OCI-LY3 (cell line): ENCODE data around the gene MCUR1.

Experiments
- H2AFZ ChIP-seq: fragments of 200-600, 300-600 bp; shearing (Covaris generic); 2 replicates; pipeline ENCODE4 v1.6.0; 2014; ENCODE audit warnings: antibody characterized with exemption, low read depth, low read length
- H3K27ac ChIP-seq: fragments of 200-600, 300-600 bp; sonication (generic); 2 replicates; pipeline ENCODE4 v1.5.1; 2014; ENCODE audit warnings: mild to moderate bottlenecking, low read length, moderate library complexity, mixed read lengths
- H3K27me3 ChIP-seq: fragments of 200-600, 300-600 bp; sonication (generic); 2 replicates; pipeline ENCODE4 v1.6.1; 2014; ENCODE audit warnings: low read depth, low read length, mixed read lengths
- H3K36me3 ChIP-seq: fragments of 200-600, 300-600 bp; sonication (generic); replicated peaks from 2 replicates; pipeline ENCODE3; 2014; ENCODE audit warnings: low read depth, low read length, mixed read lengths
- H3K4me1 ChIP-seq: fragments of 300-600, 200-600 bp; sonication (generic); 2 replicates; pipeline ENCODE4 v1.6.1; 2014; ENCODE audit warnings: low read length, mixed read lengths
- H3K4me2 ChIP-seq: fragments of 200-600, 300-600 bp; sonication (generic); 2 replicates; pipeline ENCODE4 v1.6.1; 2014; ENCODE audit warnings: low read length, mixed read lengths
- H3K4me3 ChIP-seq: fragments of 300-600, 200-600 bp; sonication (generic); 2 replicates; pipeline ENCODE4 v1.5.1; 2014; ENCODE audit warnings: antibody characterized with exemption, mild to moderate bottlenecking, low read length, moderate library complexity
- H3K79me2 ChIP-seq: fragments of 300-600, 200-600 bp; shearing (Covaris generic); 2 replicates; pipeline ENCODE4 v1.6.1; 2014; ENCODE audit warnings: mild to moderate bottlenecking, low read length, mixed read lengths
- H3K9ac ChIP-seq: fragments of 300-600, 200-600 bp; shearing (Covaris generic); 2 replicates; pipeline ENCODE4 v1.6.0; 2014; ENCODE audit warnings: mild to moderate bottlenecking, low read length, moderate library complexity
- H3K9me3 ChIP-seq: fragments of 200-600, 300-600 bp; shearing (Covaris generic); 2 replicates; pipeline ENCODE4 v1.6.1; 2014; ENCODE audit warnings: low read length, mixed read lengths; ENCODE audit not compliant: insufficient read depth
- H4K20me1 ChIP-seq: fragments of 200-600, 300-600 bp; sonication (generic); 2 replicates; pipeline ENCODE4 v1.6.1; 2016; ENCODE audit warnings: low read length, mixed read lengths; ENCODE audit not compliant: insufficient read depth
- EZH2phosphoT487 ChIP-seq: fragments of 200-600 bp; shearing (Covaris generic); IDR thresholded peaks from 2 replicates; pipeline ENCODE4 v1.6.1; 2018; ENCODE audit warnings: antibody characterized with exemption, mixed run types, low read depth
- TF ChIP-seq, protein P1 (sequence below): fragments of 200-600, 300-600 bp; sonication (generic); IDR thresholded peaks from 2 replicates; pipeline ENCODE4 v1.5.1; 2014; ENCODE audit warnings: antibody characterized with exemption, low read length, low read depth

The MCUR1 gene

DNA sequence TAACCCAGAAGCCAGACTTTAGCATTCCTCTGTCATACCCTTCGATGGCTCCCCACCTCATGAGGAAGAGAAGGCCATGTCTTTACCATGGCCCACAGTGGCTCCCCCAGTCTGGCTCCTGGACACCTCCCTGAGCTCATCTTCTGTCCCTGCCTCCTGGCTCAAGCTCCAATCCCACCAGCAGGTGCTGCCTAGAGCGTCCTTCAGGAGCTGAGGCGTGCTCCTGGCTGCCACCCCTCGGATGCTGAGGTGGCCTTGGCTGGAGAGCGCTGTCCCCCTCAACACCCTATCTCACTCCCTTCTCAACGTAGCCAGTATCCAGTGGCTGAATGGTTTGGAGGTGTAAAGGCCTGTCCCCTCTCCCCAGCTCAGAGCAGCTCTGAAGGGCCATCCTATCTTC, 55.3 kb downstream of the MCUR1 start:
- no peaks in the 10 kb centered on the region for H3K36me3 ChIP-seq
- no peaks in the 10 kb centered on the region for H4K20me1 ChIP-seq
- no peak overlapping the region for H3K27ac ChIP-seq
- H3K9me3 ChIP-seq, result no peaks in the 10 kb centered on the region
- TF ChIP-seq EZH2phosphoT487, result no peak
- TF ChIP-seq, protein P1, sequence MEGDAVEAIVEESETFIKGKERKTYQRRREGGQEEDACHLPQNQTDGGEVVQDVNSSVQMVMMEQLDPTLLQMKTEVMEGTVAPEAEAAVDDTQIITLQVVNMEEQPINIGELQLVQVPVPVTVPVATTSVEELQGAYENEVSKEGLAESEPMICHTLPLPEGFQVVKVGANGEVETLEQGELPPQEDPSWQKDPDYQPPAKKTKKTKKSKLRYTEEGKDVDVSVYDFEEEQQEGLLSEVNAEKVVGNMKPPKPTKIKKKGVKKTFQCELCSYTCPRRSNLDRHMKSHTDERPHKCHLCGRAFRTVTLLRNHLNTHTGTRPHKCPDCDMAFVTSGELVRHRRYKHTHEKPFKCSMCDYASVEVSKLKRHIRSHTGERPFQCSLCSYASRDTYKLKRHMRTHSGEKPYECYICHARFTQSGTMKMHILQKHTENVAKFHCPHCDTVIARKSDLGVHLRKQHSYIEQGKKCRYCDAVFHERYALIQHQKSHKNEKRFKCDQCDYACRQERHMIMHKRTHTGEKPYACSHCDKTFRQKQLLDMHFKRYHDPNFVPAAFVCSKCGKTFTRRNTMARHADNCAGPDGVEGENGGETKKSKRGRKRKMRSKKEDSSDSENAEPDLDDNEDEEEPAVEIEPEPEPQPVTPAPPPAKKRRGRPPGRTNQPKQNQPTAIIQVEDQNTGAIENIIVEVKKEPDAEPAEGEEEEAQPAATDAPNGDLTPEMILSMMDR, result no peak
- no peaks in the 10 kb centered on the region for H3K79me2 ChIP-seq
- H3K4me3 ChIP-seq, result no peak overlapping the region
- H3K4me1 ChIP-seq, result peaks cover 17% of the 10 kb centered on the region
- no peak overlapping the region for H2AFZ ChIP-seq
- H3K4me2 ChIP-seq, result no peak overlapping the region
- no peak overlapping the region for H3K9ac ChIP-seq
- no peaks in the 10 kb centered on the region; the same call in 1 of the 2 replicates for H3K27me3 ChIP-seq

DNA sequence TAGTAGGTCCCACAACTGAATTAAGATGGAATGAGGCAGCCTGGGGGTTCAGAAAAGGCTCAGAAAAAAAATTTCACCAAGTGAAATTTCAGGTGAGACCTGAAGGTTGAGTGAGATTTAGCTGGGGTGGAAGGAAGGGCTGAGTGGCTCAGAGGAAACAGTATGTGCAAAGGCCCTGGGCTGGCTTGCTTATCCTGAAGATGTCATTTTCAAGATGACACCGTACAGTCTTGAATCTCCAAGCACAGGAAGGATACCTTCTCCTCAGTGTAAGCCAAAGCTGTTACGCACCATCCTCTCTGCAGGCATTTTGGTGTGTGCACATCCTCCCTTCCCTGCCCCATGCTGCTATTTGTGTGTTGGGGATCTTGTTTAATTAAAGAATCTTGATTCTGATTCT, 59.7 kb downstream of the MCUR1 start:
- Histone ChIP-seq H3K9me3 (no peaks in the 10 kb centered on the region), H3K36me3 (no peaks in the 10 kb centered on the region), H2AFZ (no peak overlapping the region), H3K4me2 (no peak overlapping the region), H3K27ac (no peak overlapping the region), H4K20me1 (no peaks in the 10 kb centered on the region), H3K79me2 (no peaks in the 10 kb centered on the region), H3K27me3 (no peaks in the 10 kb centered on the region), H3K4me1 (no peaks in the 10 kb centered on the region), H3K9ac (no peak overlapping the region), H3K4me3 (no peak overlapping the region)
- no peak for TF ChIP-seq EZH2phosphoT487
- TF ChIP-seq, protein P1, result no peak

DNA sequence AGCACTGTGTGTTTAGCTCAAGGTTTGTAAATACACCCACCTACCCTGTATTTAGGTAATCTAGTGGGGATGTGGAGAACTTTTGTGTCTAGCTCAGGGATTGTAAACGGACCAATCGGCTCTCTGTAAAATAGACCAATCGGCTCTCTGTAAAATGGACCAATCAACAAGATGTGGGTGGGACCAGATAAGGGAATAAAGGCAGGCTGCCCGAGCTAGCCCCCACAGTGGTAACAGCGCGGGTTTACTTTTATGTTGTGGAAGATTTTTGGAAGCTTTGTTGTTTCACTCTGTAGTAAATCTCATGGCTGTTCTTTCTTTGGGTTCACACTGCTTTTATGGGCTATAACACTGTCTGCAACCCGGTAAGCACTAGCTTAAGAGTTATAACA, 70.6 kb downstream of the MCUR1 start:
- H3K36me3 ChIP-seq, result no peaks in the 10 kb centered on the region
- no peak overlapping the region for H3K27ac ChIP-seq
- no peaks in the 10 kb centered on the region for H4K20me1 ChIP-seq
- peaks cover 10% of the 10 kb centered on the region for H3K27me3 ChIP-seq
- no peaks in the 10 kb centered on the region for H3K9me3 ChIP-seq
- no peaks in the 10 kb centered on the region for H3K79me2 ChIP-seq
- no peak overlapping the region for H3K9ac ChIP-seq
- H2AFZ ChIP-seq, result no peak overlapping the region
- H3K4me2 ChIP-seq, result no peak overlapping the region
- peaks cover 5% of the 10 kb centered on the region; the same call in 1 of the 2 replicates for H3K4me1 ChIP-seq
- H3K4me3 ChIP-seq, result no peak overlapping the region
- TF ChIP-seq, protein P1, result no peak
- TF ChIP-seq EZH2phosphoT487, result no peak

DNA sequence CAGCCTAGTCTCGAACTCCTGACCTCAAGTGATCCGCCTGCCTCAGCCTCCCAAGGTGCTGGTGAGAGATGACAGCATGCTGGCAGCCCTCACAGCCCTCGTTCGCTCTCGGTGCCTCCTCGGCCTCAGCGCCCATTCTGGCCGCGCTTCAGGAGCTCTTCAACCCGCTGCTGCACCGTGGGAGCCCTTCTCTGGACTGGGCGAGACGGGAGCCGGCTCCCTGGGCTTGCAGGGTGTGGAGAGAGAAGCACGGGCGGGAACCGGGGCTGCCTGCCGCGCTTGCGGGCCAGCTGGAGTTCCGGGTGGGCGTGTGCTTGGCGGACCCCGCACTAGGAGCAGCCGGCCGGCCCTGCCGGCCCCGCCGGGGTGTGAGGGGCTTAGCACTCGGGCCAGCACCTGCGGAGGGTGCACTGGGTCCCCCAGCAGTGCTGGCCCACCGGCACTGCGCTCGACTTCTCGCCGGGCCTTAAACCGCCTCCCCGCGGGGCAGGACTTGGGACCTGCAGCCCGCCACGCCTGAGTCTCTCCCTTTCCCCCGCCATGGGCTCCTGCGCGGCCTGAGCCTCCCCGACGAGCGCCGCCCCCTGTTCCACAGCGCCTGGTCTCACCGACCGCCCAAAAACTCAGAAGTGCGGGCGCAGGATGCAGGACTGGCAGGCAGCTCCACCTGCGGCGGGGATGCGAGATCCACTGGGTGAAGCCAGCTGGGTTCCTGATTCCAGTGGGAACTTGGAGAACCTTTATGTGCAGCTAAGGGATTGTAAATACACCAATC, 71.2 kb downstream of the MCUR1 start:
- Histone ChIP-seq H3K4me2 (no peak overlapping the region), H3K27me3 (peaks cover 7% of the 10 kb centered on the region), H3K79me2 (no peaks in the 10 kb centered on the region), H2AFZ (no peak overlapping the region), H3K9me3 (no peaks in the 10 kb centered on the region), H3K27ac (no peak overlapping the region), H3K36me3 (no peaks in the 10 kb centered on the region), H4K20me1 (no peaks in the 10 kb centered on the region), H3K4me1 (peaks cover 2% of the 10 kb centered on the region; the same call in 1 of the 2 replicates), H3K9ac (no peak overlapping the region), H3K4me3 (no peak overlapping the region)
- TF ChIP-seq, protein P1, result no peak
- TF ChIP-seq EZH2phosphoT487, result no peak
